Measurements from ENCODE around the gene RABGEF1. TPM values are rescaled to one million over a fixed set of nuclear protein-coding genes. Genes with fewer than 3 reads are reported as not detected.

The RABGEF1 gene
- total RNA-seq, 2 donors from 2014 or later: 16.3 to 25.5 TPM

DNA sequence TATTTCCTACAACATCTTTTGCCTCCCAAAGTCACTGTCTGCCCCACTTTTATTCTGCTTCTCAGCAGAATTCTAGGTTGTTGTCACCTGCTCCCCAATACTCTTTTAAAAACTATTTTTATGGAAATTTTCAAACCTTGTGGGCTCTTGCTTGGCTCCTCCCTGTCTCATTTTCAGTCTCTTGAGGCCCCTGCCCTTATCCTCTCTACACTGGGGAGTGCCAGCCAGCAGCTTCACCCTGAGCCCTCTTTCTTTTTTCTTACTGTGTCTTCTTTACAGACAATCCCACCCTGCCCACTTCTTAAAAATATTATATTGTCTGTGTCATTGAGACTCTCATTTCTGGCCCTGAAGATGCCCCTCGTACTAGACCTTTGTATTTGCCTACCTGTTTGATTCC is 118.8 kb downstream of the RABGEF1 start:
- Histone ChIP-seq H3K4me1 (peaks cover 0 to 20% of the 10 kb centered on the region in 2 donors), H3K9me3 (no peaks in the 10 kb centered on the region), H3K27ac (peak overlapping the region; percentile 65 to 86), H3K27me3 (no peaks in the 10 kb centered on the region), H3K36me3 (no peaks in the 10 kb centered on the region), H3K4me3 (no peak overlapping the region)
- DNase-seq (ENCODE audit: low spot score): no peak
- TF ChIP-seq, protein P1, sequence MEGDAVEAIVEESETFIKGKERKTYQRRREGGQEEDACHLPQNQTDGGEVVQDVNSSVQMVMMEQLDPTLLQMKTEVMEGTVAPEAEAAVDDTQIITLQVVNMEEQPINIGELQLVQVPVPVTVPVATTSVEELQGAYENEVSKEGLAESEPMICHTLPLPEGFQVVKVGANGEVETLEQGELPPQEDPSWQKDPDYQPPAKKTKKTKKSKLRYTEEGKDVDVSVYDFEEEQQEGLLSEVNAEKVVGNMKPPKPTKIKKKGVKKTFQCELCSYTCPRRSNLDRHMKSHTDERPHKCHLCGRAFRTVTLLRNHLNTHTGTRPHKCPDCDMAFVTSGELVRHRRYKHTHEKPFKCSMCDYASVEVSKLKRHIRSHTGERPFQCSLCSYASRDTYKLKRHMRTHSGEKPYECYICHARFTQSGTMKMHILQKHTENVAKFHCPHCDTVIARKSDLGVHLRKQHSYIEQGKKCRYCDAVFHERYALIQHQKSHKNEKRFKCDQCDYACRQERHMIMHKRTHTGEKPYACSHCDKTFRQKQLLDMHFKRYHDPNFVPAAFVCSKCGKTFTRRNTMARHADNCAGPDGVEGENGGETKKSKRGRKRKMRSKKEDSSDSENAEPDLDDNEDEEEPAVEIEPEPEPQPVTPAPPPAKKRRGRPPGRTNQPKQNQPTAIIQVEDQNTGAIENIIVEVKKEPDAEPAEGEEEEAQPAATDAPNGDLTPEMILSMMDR (IDR thresholded peaks at IDR 0.05): no peak

DNA sequence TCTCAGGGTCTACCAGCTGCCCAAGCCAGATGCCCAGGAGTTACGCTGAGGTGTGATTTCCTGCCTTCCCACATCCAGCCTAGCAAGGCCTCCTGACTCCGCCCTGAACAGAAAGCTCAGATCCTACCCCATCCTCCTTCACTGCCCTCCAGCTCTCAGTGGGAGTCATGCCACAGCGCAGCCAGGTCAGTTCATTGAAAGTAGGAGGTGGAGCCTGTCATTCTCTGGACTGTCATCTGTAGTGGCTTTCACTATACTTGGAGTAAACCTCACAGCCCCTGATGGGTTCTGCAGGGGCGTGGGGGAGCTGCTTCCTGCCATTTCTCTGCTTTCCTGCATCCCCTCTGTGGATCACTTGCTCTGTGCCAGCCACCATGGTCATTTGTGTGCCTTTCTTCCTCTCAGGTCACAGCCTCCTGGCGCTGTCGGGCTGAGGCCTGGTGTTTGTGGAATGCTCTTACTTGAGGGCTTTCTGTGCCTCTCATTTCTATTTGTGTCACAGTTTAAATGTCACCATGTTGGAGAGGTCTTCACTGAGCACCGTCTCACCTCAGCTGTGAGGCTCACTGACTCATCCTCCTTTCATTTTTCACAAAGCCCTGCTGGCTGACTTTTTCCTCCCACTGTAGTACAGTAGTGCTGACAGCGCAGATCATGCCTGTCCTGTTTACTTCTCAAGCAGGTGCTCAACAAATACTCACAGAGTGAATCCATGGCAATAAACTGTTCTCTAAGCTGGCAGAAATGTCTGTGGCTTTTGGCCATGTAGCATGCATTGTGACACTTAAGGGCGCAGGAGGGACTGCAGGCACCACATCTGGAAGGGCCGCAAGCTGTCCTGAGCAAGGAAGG is 119.5 kb downstream of the RABGEF1 start:
- peaks cover 0 to 20% of the 10 kb centered on the region in 2 donors for H3K4me1 ChIP-seq
- H3K4me3 ChIP-seq: no peak overlapping the region
- DNase-seq (ENCODE audit: low spot score): no peak
- TF ChIP-seq, protein P1 (IDR thresholded peaks at IDR 0.05): no peak
- no peaks in the 10 kb centered on the region for H3K36me3 ChIP-seq
- H3K9me3 ChIP-seq: no peaks in the 10 kb centered on the region
- no peaks in the 10 kb centered on the region for H3K27me3 ChIP-seq
- H3K27ac ChIP-seq: peak overlapping the region; percentile 65 to 86

DNA sequence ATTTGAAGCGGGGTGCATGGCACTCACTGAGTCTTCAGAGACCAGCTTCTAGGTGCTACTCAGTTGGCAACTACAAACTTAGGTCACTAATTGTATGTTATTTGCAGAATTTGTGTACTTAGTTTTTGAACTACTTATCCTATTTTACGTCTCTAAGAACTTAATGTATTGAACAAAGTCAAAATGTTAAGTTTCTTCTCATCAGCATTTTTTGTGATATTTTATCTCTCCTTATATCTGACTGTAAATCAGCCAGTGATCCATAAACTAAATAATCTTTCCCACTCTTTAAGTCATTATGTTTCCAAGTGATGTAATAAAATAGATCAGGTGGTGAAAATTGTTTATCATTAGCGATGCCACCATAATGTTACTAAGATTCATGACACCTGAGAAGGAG is 120.2 kb downstream of the RABGEF1 start:
- Histone ChIP-seq H3K27me3 (no peaks in the 10 kb centered on the region), H3K4me1 (peaks cover 0 to 20% of the 10 kb centered on the region in 2 donors), H3K36me3 (no peaks in the 10 kb centered on the region), H3K27ac (peak overlapping the region; percentile 65 to 86), H3K9me3 (no peaks in the 10 kb centered on the region), H3K4me3 (no peak overlapping the region)
- no peak for DNase-seq (ENCODE audit: low spot score)
- TF ChIP-seq, protein P1 (IDR thresholded peaks at IDR 0.05): no peak

Other genes with a start within 250 kb of the RABGEF1 start
- 1 to 10 TPM; 8.6 to 10.0 TPM for gene KCTD7, start 111.9 kb upstream of the RABGEF1 start, total RNA-seq
- gene TMEM248, start 180.5 kb downstream of the RABGEF1 start, total RNA-seq: 100 to 1,000 TPM in 1 of 2 donors, 10 to 100 TPM in 1; 61.9 to 111 TPM